Measurements from ENCODE around the gene CNTNAP4.

CNTNAP4 gene

GRCh38 chr16:76360404-76360803, 83.2 kb downstream of the CNTNAP4 start:
- Mint-ChIP-seq H3K9me3 (no peaks in the 10 kb centered on the region), H3K4me1 (peaks cover 6% of the 10 kb centered on the region), H3K36me3 (ENCODE audit: low read depth) (no peaks in the 10 kb centered on the region), H3K4me3 (no peak overlapping the region), H3K27ac (peak overlapping the region in 1 of 3 experiments; percentile 10), H3K27me3 (ENCODE audit: low read depth) (no peaks in the 10 kb centered on the region)
- TF ChIP-seq CTCF (IDR thresholded peaks at IDR 0.05; ENCODE audit: unreplicated experiment in 3 of 3) = no peak

GRCh38 chr16:76370344-76370743, 93.1 kb downstream of the CNTNAP4 start:
- no peak overlapping the region for H3K27ac Mint-ChIP-seq
- peaks cover 3% of the 10 kb centered on the region for H3K9me3 Mint-ChIP-seq
- no peaks in the 10 kb centered on the region for H3K27me3 Mint-ChIP-seq (ENCODE audit: low read depth)
- peaks cover 3% of the 10 kb centered on the region for H3K4me1 Mint-ChIP-seq
- TF ChIP-seq CTCF (IDR thresholded peaks at IDR 0.05; ENCODE audit: unreplicated experiment in 3 of 3) = no peak
- H3K4me3 Mint-ChIP-seq = no peak overlapping the region
- no peaks in the 10 kb centered on the region for H3K36me3 Mint-ChIP-seq (ENCODE audit: low read depth)

DNA sequence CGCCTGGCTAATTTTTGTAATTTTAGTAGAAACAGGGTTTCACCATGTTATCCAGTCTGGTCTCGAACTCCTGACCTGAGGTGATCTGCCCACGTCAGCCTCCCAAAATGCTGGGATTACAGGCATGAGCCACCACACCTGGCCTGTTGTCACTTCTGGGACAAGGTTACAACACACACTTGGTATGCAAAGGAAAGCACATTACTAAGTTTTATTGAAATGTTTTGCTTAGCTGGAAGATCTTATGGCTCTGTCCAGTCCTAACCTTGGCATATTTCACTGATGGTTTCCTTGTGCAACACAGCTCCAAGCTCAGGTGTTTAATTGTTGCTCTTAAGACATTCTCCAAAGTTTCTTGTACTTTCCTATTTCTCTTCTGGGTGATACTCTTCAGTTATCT, 94.2 kb downstream of the CNTNAP4 start:
- peaks cover 3% of the 10 kb centered on the region for H3K4me1 Mint-ChIP-seq
- no peaks in the 10 kb centered on the region for H3K27me3 Mint-ChIP-seq (ENCODE audit: low read depth)
- H3K36me3 Mint-ChIP-seq (ENCODE audit: low read depth) = no peaks in the 10 kb centered on the region
- no peak overlapping the region for H3K27ac Mint-ChIP-seq
- no peaks in the 10 kb centered on the region for H3K9me3 Mint-ChIP-seq
- H3K4me3 Mint-ChIP-seq = no peak overlapping the region
- TF ChIP-seq CTCF (IDR thresholded peaks at IDR 0.05; ENCODE audit: unreplicated experiment in 3 of 3) = no peak

GRCh38 chr16:76373998-76374397, 96.8 kb downstream of the CNTNAP4 start:
- Mint-ChIP-seq H3K4me1 (peaks cover 3% of the 10 kb centered on the region), H3K4me3 (no peak overlapping the region), H3K27me3 (ENCODE audit: low read depth) (no peaks in the 10 kb centered on the region), H3K9me3 (no peaks in the 10 kb centered on the region), H3K27ac (no peak overlapping the region), H3K36me3 (ENCODE audit: low read depth) (no peaks in the 10 kb centered on the region)
- TF ChIP-seq CTCF (IDR thresholded peaks at IDR 0.05; ENCODE audit: unreplicated experiment in 3 of 3) = no peak

DNA sequence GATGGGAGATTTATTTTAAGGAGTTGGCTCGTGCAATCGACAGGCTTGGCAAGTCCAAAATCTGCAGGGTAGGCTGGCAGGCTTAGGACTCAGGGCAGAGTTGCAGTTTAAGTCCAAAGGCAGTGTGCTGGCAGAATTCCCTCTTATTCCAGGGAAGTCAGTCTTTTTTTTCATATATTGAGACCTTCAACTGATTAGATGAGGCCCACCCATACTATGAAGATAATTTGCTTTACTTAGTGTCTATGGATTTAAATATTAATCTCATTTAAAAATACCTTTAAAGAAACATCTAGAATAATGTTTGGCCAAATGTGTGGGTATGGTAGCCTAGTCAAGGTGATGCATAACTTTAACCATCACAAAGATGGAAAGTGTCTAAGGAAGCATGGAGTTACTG, 99.8 kb downstream of the CNTNAP4 start:
- Mint-ChIP-seq H3K27me3 (ENCODE audit: low read depth) (no peaks in the 10 kb centered on the region), H3K4me3 (no peak overlapping the region), H3K9me3 (no peaks in the 10 kb centered on the region), H3K27ac (no peak overlapping the region), H3K36me3 (ENCODE audit: low read depth) (no peaks in the 10 kb centered on the region), H3K4me1 (peaks cover 3% of the 10 kb centered on the region)
- no peak for TF ChIP-seq CTCF (IDR thresholded peaks at IDR 0.05; ENCODE audit: unreplicated experiment in 3 of 3)

GRCh38 chr16:76378020-76378419, 100.8 kb downstream of the CNTNAP4 start:
- H3K9me3 Mint-ChIP-seq = no peaks in the 10 kb centered on the region
- no peaks in the 10 kb centered on the region for H3K36me3 Mint-ChIP-seq (ENCODE audit: low read depth)
- no peak overlapping the region for H3K4me3 Mint-ChIP-seq
- no peak for TF ChIP-seq CTCF (IDR thresholded peaks at IDR 0.05; ENCODE audit: unreplicated experiment in 3 of 3)
- H3K27ac Mint-ChIP-seq = no peak overlapping the region
- H3K4me1 Mint-ChIP-seq = peaks cover 3% of the 10 kb centered on the region
- H3K27me3 Mint-ChIP-seq (ENCODE audit: low read depth) = no peaks in the 10 kb centered on the region

Data from nephron (organoid).